Epithelial cell of prostate (primary cell): ENCODE results near the gene PA2G4.
"Not testable (repeated sequence)": the region's sequence is repeated elsewhere in the genome, so short reads cannot be mapped to it uniquely, and the experiment has no call there.

Experiments
- DNase-seq: peaks from one replicate; pipeline ENCODE4 v3.0.0-alpha.2; 2011; ENCODE audit warnings: low read depth, low spot score
- H3K27ac ChIP-seq: fragments of 450-650 bp; 2 replicates; pipeline ENCODE4 v1.5.1; 2017; ENCODE audit warnings: mild to moderate bottlenecking

Gene PA2G4

DNA sequence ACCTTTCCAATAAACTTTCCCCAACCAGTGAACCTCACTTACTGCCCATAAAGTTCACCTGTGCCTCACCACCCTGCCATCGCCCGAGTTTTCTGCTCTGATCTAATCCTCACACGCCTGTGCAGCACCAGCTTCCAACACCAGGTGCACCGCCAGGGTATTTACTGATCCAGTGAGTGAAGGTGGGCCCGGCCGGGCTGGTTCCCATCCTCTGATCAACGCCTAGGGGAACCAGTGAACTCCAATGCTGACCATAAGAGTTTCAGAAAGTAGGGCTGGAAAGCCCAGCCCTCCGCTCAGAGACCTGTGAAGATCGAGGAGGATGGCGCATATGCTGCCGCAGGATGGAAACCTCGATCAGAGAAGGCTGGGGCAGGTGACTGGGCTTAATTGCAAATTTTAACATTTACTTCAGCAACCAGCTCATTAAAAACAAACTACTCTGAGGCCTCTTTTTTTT lies 47.3 kb downstream of the PA2G4 start:
- peak overlapping the region; percentile 86 for H3K27ac ChIP-seq
- DNase-seq: no peak

DNA sequence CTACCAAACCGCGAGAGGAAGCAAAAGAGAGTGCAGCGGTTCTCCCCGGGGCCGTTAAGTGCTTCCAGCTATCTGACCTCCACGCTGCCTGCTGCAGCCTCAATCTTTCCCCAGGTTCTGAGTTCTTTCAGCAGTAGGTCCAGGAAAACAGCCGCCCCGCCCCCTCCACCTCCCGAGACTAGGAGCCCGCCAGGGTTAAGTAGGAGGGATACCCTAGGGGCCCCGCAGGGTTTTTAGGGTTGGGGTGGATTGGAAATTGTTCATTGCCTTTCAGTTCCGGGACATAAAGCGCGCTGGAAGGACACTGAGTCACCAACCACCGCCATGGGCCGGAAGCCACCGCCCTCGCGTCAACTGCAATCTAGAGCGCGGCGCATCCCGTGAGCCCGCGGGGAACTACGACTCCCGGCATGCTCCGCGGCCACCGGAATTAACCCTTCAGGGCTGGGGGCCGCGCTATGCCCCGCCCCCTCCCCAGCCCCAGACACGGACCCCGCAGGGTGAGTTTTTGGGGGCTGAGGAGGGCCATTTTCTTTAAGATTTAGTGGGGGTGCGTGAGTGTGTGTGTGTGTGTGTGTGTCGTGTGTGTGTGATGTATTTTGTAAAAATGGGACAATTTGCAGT lies 47.9 kb downstream of the PA2G4 start, which contains the start of gene MYL6B:
Gene MYL6B, plus strand, starts transcription at position 456 of the 624 bp plus-strand sequence. CDS start 1,332 bp downstream, outside the sequence.
- H3K27ac ChIP-seq: peak within 1 kb of the TSS; percentile 86
- peak; percentile 46 for DNase-seq

DNA sequence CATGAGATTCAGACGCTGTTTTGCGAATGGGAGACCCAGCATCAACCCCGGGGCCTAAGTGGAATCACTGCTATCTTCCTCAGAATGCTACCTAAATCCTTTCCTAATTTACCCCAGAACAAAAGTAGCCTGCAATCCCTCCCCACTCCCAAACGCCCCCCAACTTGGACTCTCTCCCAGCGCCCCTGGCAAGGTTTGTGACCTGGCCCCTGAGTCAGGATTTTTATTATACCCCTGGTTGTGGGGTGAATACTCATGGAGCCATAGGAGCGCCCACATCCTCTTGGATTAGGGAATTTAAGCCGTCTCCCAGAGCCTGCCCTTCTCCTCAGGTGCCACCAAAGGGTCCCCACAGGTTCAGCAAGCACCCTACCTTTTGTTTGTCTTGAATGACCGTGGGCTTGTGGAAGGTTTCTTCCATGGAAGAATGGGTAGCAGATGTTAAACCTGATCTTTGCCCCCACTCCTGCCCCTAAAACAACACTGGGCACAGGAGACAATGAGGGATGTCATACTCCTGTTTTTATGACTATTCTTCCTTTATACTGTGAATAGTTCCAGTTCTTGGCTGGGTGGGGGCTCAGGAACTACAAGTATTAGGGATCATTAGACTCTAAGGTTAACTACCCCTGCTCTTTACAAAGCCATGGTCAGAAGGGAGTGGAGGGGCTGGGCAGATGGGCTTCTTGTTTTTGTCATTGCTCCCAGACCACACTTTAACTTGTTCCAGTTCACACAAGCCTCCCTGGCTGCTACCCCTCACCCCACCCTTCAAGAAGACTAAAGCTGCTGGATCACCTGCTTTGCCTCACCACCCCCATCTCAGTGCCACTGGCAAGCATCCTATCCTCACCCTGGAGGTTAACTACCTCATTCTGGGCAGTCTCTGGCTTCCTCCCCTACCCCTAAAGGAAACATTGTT lies 48.7 kb downstream of the PA2G4 start:
- peak overlapping the region; percentile 86 for H3K27ac ChIP-seq
- DNase-seq: no peak

DNA sequence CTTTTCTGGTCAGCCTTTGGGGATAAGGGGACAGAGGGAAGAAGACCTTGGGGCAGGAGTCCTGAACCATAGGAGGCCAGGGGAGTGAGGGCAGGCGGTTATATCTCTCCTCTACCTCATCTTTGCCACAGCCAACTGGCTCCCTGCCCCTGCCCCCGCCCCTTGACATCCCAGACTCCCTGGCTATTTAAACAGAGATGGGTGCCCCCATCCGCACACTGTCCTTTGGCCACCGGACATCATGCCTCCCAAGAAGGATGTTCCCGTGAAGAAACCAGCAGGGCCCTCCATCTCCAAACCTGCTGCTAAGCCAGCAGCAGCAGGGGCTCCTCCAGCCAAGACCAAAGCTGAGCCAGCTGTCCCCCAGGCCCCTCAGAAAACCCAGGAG lies 49.3 kb downstream of the PA2G4 start:
- H3K27ac ChIP-seq: no peak overlapping the region
- DNase-seq: no peak

DNA sequence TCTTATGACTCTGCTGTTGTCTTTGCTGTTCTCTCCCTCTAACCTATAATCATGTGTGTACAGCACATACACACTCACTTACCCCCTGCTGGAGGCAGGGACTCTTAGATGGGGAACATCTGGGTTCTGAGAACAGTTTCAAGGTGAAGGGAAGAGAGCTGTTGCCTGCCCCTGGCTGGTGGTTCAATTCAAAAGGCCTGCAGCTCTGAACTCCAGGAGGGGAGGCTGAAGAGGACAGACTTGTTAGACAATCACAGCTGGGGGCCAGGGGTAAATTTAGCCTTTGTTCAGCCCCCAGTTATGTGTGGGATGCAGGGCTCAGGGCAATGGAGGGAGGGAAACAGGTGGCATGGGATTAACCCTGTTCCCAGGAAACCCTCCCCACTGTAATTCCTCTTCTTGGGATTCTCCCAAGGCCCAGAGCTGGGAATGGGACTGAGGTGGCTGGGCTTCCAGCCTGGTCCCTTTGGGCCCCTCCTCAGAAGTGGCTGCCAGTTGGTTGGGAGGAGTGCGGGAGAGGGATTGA lies 50.0 kb downstream of the PA2G4 start:
- DNase-seq: no peak

GRCh38 chr12:56154818-56155217 lies 50.5 kb downstream of the PA2G4 start:
- no peak for DNase-seq
- no peak overlapping the region for H3K27ac ChIP-seq

More for the DNA sequence above, 50.0 kb downstream of the PA2G4 start:
- no peak overlapping the region for H3K27ac ChIP-seq

GRCh38 chr12:56155256-56155845 lies 51.0 kb downstream of the PA2G4 start:
- H3K27ac ChIP-seq: no peak overlapping the region
- no peak for DNase-seq

GRCh38 chr12:56156464-56157200 lies 52.3 kb downstream of the PA2G4 start:
- peak overlapping the region; percentile 94 for H3K27ac ChIP-seq
- DNase-seq: not testable (repeated sequence)

DNA sequence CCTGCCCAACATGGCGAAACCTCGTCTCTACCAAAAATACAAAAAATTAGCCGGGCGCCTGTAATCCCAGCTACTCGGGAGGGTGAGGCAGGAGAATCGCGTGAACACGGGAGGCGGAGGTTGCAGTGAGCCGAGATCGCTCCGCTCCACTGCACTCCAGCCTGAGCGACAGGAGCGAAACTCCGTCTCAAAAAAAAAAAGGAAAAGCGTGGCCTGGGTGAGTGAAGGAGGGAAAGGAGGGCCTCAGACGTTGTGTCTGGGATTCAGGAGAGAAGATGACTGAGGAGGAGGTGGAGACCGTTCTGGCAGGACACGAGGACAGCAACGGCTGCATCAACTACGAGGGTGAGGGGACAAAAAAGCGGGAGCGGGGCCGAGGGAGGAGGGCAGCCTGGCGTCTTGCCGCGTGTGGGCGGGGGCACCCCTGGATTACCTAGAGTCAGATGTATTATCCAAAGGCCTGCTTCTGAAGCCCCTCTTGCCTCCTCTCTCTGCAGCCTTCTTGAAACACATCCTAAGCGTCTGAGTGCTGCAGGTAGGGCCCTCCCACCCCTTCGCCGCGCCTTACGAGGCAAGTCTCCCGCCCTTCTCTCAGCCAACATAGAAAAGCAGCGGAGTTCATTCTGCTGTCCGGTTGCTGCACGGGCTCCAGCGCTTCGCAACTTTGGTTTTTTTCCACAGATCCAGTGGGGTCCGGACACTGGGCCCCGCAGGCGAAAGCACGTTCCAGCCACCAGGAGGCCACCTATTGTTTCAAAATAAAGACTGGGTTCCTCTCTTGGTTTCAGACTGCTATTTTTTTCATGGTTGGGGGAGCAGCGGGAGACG lies 53.1 kb downstream of the PA2G4 start:
- DNase-seq: no peak

DNA sequence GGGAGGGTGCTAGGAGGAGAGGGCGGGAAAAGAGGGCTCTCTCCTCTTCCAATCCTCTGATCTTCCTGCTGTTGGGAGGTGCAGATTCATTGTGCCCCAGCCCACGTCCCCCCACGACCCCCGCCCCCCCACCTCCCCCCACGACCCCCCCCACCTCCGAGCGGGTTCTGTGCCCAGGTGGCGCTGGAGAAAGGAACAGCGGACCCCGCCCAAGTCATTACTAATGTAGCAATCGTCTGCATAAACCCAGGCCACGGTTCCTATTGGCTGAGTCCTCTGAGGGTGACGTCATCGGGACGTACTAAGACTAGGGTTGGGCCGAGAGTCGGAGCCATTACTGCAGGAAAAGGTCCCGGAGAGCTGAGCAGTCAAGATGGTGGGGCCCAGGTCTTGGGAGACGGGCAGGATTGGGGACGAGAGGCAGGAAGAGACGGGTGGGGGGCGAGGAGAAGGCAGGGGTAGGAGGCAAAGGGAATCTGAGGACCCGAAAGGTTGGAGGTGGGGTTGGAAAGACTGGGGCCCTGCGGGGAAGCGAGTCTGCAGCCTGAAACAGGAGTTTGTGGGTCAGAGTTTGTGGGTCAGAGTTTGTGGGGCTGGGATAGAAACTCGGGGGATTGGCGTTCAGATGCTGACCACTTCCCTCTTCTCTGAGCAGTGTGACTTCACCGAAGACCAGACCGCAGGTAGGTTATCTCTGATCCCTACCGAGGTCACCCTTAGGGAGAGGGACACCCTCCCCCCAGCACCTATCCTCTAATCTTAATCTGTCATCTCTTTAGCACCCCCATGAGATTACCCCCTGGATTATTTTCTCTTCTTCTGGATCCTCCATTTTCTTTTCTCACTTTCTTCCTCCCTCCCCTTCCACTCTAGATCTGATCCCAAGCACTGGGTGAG lies 53.9 kb downstream of the PA2G4 start, which contains the start of gene MYL6:
Gene MYL6, plus strand, starts transcription at position 331 of the 897 bp plus-strand sequence. Its CDS starts 43 bp downstream, at position 374.
- peak; percentile 94 for DNase-seq
- peak within 1 kb of the TSS; percentile 94 for H3K27ac ChIP-seq

More for the DNA sequence above, 53.1 kb downstream of the PA2G4 start:
- peak overlapping the region; percentile 94 for H3K27ac ChIP-seq

- peak; percentile 18 for DNase-seq
These were observed 54.6 kb downstream of the PA2G4 start for GRCh38 chr12:56158926-56159461.

DNA sequence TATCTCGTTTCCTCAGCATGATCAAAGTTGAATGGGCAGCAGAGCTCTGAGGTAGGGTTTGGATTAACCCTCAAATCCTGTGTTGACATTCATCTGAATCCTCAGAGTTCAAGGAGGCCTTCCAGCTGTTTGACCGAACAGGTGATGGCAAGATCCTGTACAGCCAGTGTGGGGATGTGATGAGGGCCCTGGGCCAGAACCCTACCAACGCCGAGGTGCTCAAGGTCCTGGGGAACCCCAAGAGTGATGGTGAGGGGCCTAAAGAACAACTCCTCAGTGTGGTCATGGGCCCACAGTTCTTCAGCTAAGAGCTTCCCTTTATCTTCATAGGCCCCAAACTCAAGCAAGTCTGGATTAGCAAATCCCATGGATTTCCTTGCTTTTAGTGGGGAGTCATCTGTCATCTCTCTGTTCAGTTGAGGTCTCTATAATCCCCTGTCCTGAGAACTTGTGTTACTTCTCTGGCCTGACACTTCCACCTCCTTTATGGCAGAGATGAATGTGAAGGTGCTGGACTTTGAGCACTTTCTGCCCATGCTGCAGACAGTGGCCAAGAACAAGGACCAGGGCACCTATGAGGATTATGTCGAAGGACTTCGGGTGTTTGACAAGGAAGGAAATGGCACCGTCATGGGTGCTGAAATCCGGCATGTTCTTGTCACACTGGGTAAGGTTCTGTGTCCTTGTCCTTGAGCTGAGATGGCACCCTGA lies 55.3 kb downstream of the PA2G4 start:
- H3K27ac ChIP-seq: peak overlapping the region; percentile 94
- no peak for DNase-seq

More at GRCh38 chr12:56158926-56159461, 54.6 kb downstream of the PA2G4 start:
- H3K27ac ChIP-seq: peak overlapping the region; percentile 94

- no peak for DNase-seq
- peak overlapping the region; percentile 94 for H3K27ac ChIP-seq
These were observed 55.9 kb downstream of the PA2G4 start for GRCh38 chr12:56160193-56160763.

DNA sequence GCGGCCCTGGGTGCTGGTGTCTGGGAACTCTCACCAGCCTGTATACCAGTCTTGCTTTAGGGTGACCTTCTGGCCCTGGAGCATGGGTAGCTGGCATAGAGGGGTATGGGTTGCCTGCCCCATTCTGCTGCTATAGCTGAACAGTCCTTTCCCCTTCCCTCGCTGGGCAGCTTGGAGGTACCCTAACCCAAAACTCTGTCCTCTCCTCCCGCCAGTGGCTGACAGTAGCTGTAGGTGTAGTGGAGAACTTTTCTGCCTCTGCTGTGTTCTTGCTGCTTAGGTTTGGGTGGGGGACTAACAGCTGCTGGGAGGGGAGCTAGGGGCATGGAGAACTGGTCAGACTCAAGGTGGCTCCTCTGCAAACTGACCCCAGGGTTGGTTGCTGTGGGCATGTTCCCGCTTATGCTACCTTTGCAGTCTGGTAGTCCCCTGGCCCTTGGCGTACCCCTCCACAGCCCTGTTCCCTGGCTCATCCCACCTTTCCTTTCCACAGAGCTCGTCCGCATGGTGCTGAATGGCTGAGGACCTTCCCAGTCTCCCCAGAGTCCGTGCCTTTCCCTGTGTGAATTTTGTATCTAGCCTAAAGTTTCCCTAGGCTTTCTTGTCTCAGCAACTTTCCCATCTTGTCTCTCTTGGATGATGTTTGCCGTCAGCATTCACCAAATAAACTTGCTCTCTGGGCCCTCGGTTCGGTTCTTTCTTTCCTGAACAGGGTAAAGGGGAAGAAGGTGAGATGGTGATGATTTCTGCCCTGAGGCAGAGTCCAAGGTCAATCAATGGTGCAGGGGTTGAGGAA lies 56.7 kb downstream of the PA2G4 start:
- no peak for DNase-seq
- H3K27ac ChIP-seq: peak overlapping the region; percentile 94

- H3K27ac ChIP-seq: peak overlapping the region; percentile 94
- DNase-seq: no peak
These were observed 57.5 kb downstream of the PA2G4 start for GRCh38 chr12:56161690-56162351.
